ENCODE measurements around the gene FBXO47. TPM values are rescaled to one million over a fixed set of nuclear protein-coding genes. Genes with fewer than 3 reads are reported as not detected.

Gene FBXO47
- total and polyA plus RNA-seq, 9 of the 15 experiments (the other 6 are each of a cell fraction or from before 2014, with no cell fraction given) = not detected

- 0 out of 2 replicates have a peak, but pooled peaks have one; percentile 21 for TF ChIP-seq ZBTB2 (IDR thresholded peaks at IDR 0.05)
- TF ChIP-seq ZNF592 (IDR thresholded peaks at IDR 0.05) = 0 out of 2 replicates have a peak, but pooled peaks have one; percentile 19
- no peak for TF ChIP-seq PBX2 (CRISPR knock-in tag; IDR thresholded peaks at IDR 0.05; ENCODE audit: low read depth)
- no peak for TF ChIP-seq PBX2 (tag; conservative IDR thresholded peaks at IDR 0.05; ENCODE audit: low read depth)
- 0 out of 4 replicates have a peak, but pooled peaks of 1 of the 2 experiments have one; percentile 31 for TF ChIP-seq ZMIZ1 (IDR thresholded peaks at IDR 0.05; ENCODE audit: low read depth in 2 of 2, low read length in 2 of 2)
- TF ChIP-seq ILF3 (IDR thresholded peaks at IDR 0.05; ENCODE audit: borderline replicate concordance) = 0 out of 2 replicates have a peak, but pooled peaks have one; percentile 27
- peak; percentile 77 for TF ChIP-seq DPF2 (IDR thresholded peaks at IDR 0.05)
- TF ChIP-seq CBFA2T2 (conservative IDR thresholded peaks at IDR 0.05) = peak; percentile 93
- TF ChIP-seq NFIC (IDR thresholded peaks at IDR 0.05) = peak; percentile 74
- TF ChIP-seq TARDBP (IDR thresholded peaks at IDR 0.05) = no peak
- TF ChIP-seq TCF7 (IDR thresholded peaks at IDR 0.05; ENCODE audit: borderline replicate concordance) = no peak
- 0 out of 2 replicates have a peak, but pooled peaks have one; percentile 39 for TF ChIP-seq GATAD2B (IDR thresholded peaks at IDR 0.05; ENCODE audit: borderline replicate concordance)
- TF ChIP-seq HDGF (IDR thresholded peaks at IDR 0.05) = no peak
- TF ChIP-seq ZNF830 (CRISPR knock-in tag; IDR thresholded peaks at IDR 0.05) = no peak
- TF ChIP-seq LEF1 (IDR thresholded peaks at IDR 0.05) = no peak
- 0 out of 2 replicates have a peak, but pooled peaks have one; percentile 56 for TF ChIP-seq PHB2 (IDR thresholded peaks at IDR 0.05; ENCODE audit: low read depth)
- peak; percentile 83 for TF ChIP-seq POLR2AphosphoS5 (IDR thresholded peaks at IDR 0.05; ENCODE audit: control insufficient read depth, insufficient read depth, low read depth, low read length)
- TF ChIP-seq TEAD4 (IDR thresholded peaks at IDR 0.05; ENCODE audit: low read length) = peak; percentile 94
- TF ChIP-seq TEAD4 (CRISPR knock-in tag; IDR thresholded peaks at IDR 0.05; ENCODE audit: borderline replicate concordance) = no peak
Measured at GRCh38 chr17:38894276-38894675, 72.9 kb downstream of the FBXO47 start (continued).

All from K562 (cell line).